Spleen (tissue), 7 donors: Measurements from ENCODE around the gene ATRX.

Experiments used
- POLR2A ChIP-seq, 3 donors: fragments of 450-650 bp; IDR thresholded peaks; one replicate each; pipeline ENCODE4 v1.5.1; 2017; ENCODE audit warnings: antibody characterized with exemption in 3 of 3, mild to moderate bottlenecking in 1 of 3
- POLR2AphosphoS5 ChIP-seq, 3 donors: sonication (generic); formaldehyde crosslinking; IDR thresholded peaks; one replicate each; pipeline ENCODE4 v1.5.1; 2017; ENCODE audit warnings: antibody characterized with exemption in 3 of 3
- TF ChIP-seq, protein P1 (sequence below), 11 experiments: fragments of 200-600 bp in 7 of 11; fragments of 450-650 bp in 4 of 11; sonication (generic) in 4 of 11; IDR thresholded peaks in 8 of 11; conservative IDR thresholded peaks in 3 of 11; 1 replicate in 7 of 11; 2 replicates in 4 of 11; pipeline versions ENCODE4 v1.4.0 to v1.8.0; 2016 to 2021; ENCODE audit warnings: antibody characterized with exemption in 11 of 11, inconsistent platforms in 4 of 11, mild to moderate bottlenecking in 1 of 11
- donor health status: DM: no; HTN: no; CAD: no; lungs with moderate emphysema.
- donor health status: DM: no; HTN: no; CAD: no.
- donor health status: DM: no; HTN: no; CAD: no.

DNA sequence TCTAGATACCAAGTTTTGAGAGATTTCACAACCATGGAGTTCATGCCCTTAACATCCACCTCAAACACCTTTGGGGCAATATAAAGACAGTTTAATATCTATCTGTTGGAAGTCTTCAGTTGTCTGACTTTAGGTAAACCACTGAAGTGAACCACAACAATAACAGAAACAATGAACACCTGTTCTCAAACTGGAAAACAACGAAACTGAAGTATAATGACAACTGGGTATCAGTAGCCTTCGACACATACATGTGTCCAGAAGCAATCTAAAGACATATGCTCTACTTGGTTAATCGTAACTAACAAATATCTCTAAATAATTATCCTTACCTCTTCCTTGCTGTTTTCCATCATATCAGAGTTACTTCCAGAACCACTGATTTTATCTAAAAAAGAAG, 87.8 kb downstream of the ATRX start:
- TF ChIP-seq, protein P1, sequence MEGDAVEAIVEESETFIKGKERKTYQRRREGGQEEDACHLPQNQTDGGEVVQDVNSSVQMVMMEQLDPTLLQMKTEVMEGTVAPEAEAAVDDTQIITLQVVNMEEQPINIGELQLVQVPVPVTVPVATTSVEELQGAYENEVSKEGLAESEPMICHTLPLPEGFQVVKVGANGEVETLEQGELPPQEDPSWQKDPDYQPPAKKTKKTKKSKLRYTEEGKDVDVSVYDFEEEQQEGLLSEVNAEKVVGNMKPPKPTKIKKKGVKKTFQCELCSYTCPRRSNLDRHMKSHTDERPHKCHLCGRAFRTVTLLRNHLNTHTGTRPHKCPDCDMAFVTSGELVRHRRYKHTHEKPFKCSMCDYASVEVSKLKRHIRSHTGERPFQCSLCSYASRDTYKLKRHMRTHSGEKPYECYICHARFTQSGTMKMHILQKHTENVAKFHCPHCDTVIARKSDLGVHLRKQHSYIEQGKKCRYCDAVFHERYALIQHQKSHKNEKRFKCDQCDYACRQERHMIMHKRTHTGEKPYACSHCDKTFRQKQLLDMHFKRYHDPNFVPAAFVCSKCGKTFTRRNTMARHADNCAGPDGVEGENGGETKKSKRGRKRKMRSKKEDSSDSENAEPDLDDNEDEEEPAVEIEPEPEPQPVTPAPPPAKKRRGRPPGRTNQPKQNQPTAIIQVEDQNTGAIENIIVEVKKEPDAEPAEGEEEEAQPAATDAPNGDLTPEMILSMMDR (IDR thresholded peaks at IDR 0.05 in 8 of 11, conservative IDR thresholded peaks at IDR 0.05 in 3 of 11), result no peak
- TF ChIP-seq POLR2A (IDR thresholded peaks at IDR 0.05) (no peak), POLR2AphosphoS5 (IDR thresholded peaks at IDR 0.05) (no peak)
